Adipocyte (in vitro differentiated cells): ENCODE data around the gene MAGI1.

Experiments
- DNase-seq: peaks from one replicate; pipeline ENCODE4 v3.0.0-alpha.2; 2015; ENCODE audit warnings: low read depth
- H3K27me3 ChIP-seq: replicated peaks from 2 replicates; pipeline ENCODE4 v1.7.0; 2013; ENCODE audit warnings: mild to moderate bottlenecking, low read length, moderate library complexity; ENCODE audit not compliant: control insufficient read depth, insufficient read depth
- H3K36me3 ChIP-seq: 2 replicates; pipeline ENCODE4 v1.7.0; 2013; ENCODE audit warnings: low read length, mild to moderate bottlenecking, moderate library complexity; ENCODE audit not compliant: control insufficient read depth, insufficient read depth, severe bottlenecking
- H3K4me1 ChIP-seq: 2 replicates; pipeline ENCODE4 v1.7.0; 2013; ENCODE audit warnings: mild to moderate bottlenecking, low read length, moderate library complexity; ENCODE audit not compliant: control insufficient read depth, insufficient read depth
- H3K4me3 ChIP-seq: 2 replicates; pipeline ENCODE4 v1.7.0; 2013; ENCODE audit warnings: mild to moderate bottlenecking, low read length, moderate library complexity
- H3K9ac ChIP-seq: 2 replicates; pipeline ENCODE4 v1.7.0; 2013; ENCODE audit warnings: mild to moderate bottlenecking, low read length, moderate library complexity
- H3K9me3 ChIP-seq: 2 replicates; pipeline ENCODE4 v1.7.0; 2013; ENCODE audit warnings: mild to moderate bottlenecking, low read length, moderate library complexity; ENCODE audit not compliant: control insufficient read depth

MAGI1 gene

DNA sequence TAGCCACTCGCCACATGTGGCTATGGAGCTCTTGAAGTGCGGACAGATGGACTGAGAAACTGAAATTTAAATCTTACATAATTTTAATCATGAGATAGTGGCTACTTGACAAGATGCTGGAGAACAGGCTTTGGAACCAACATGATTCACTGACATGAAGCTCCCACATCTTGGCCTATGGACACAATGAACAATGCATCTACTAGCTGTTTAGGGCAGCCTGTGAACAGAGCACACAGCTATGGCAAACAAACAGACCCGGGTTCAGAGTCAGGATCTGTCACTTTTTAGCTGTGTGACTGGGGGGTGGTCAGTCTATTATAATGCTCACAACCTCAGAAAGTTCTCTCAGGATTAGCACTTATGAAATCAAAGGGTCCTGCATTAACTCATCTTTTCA, 616.6 kb downstream of the MAGI1 start:
- H3K9ac ChIP-seq: no peak overlapping the region
- H3K27me3 ChIP-seq: no peaks in the 10 kb centered on the region

DNA sequence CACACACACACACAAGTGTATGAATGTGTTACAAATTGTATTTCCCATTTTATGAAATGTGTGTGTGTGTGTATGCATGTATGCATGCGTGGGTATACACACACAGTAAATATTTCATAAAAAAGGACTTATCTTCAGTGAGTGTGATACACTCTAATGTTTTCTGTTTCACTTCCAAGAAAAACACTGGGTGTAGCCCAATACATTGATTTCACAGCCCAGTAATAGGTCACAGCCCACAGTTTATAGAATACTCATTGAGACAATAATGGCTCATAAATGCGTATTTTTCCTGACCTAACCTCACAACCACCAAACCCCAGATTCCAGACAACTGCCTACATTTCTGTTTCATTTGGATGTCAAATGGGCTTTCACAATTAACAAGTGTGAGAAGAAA, 619.5 kb downstream of the MAGI1 start:
- H3K9ac ChIP-seq: no peak overlapping the region
- H3K27me3 ChIP-seq: no peaks in the 10 kb centered on the region
- no peak for DNase-seq
- H3K4me3 ChIP-seq: no peak overlapping the region
- H3K36me3 ChIP-seq: peaks cover 4% of the 10 kb centered on the region
- H3K9me3 ChIP-seq: no peaks in the 10 kb centered on the region
- no peaks in the 10 kb centered on the region for H3K4me1 ChIP-seq

More for the DNA sequence above, 616.6 kb downstream of the MAGI1 start:
- Histone ChIP-seq H3K4me3 (no peak overlapping the region), H3K9me3 (no peaks in the 10 kb centered on the region), H3K36me3 (peaks cover 3% of the 10 kb centered on the region), H3K4me1 (no peaks in the 10 kb centered on the region)
- no peak for DNase-seq

DNA sequence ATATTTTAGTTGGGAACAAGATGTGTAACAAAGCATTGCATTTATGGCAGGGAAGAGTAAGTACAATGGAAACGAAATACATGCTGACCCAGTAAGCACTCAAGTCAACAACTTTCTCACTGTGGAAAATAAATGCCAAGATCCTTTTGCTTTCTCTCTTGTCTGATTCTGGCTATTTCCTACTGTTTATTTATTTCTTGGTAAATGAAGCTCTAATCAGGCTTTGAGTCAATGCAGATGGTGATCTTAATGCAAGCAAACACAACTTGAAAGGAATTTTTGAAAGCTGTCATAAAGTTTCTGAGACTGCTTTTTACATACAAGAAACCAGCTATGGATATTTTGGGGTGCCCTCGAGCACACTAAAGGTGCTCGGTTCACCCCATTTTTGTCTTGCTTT, 624.8 kb downstream of the MAGI1 start:
- Histone ChIP-seq H3K9me3 (no peaks in the 10 kb centered on the region), H3K9ac (no peak overlapping the region), H3K4me1 (no peaks in the 10 kb centered on the region), H3K27me3 (no peaks in the 10 kb centered on the region), H3K36me3 (peaks cover 11% of the 10 kb centered on the region), H3K4me3 (no peak overlapping the region)
- DNase-seq: no peak

DNA sequence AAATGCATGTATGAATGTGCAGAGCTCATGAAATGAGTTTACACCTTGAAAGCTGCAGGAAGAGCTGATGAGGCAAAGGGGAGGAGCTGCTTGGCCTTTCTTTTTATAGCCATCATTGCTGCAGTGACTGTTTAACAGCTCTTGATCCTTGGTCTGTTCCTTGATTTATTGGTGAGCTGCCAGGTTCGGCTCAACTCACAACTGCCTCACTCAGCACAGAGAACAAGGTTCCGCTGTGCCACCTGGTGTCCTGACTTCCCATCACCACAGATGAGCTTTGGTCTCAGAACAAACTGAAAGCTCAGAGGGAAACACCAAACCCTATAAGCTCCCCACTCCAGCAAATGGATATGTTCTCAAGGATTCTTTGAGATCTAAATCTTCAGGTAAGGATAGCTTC, 626.1 kb downstream of the MAGI1 start:
- no peak overlapping the region for H3K9ac ChIP-seq
- H3K4me3 ChIP-seq: no peak overlapping the region
- H3K4me1 ChIP-seq: no peaks in the 10 kb centered on the region
- no peaks in the 10 kb centered on the region for H3K9me3 ChIP-seq
- H3K27me3 ChIP-seq: no peaks in the 10 kb centered on the region
- peaks cover 11% of the 10 kb centered on the region for H3K36me3 ChIP-seq
- DNase-seq: no peak

DNA sequence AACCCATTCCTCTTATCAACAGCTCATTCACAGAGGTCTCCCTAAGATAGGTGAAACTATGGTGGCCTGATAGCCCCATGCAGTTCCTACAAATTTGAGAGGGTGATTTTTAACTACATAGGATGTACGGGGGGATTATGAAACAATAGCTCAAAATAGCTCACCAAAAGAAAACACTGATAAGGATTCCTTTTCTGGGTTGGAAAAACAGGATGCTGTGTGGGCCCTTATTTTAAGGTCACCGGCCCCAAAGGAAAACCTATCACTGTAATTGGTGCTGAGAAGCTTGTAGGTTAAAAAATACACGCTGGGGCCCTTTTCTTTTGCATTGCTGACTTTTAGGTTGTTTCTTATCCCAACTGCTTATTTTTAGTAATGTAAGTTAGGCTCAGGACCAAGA, 627.4 kb downstream of the MAGI1 start:
- Histone ChIP-seq H3K36me3 (peaks cover 11% of the 10 kb centered on the region), H3K4me1 (peaks cover 6% of the 10 kb centered on the region), H3K4me3 (no peak overlapping the region), H3K9me3 (no peaks in the 10 kb centered on the region), H3K27me3 (no peaks in the 10 kb centered on the region), H3K9ac (no peak overlapping the region)
- no peak for DNase-seq

DNA sequence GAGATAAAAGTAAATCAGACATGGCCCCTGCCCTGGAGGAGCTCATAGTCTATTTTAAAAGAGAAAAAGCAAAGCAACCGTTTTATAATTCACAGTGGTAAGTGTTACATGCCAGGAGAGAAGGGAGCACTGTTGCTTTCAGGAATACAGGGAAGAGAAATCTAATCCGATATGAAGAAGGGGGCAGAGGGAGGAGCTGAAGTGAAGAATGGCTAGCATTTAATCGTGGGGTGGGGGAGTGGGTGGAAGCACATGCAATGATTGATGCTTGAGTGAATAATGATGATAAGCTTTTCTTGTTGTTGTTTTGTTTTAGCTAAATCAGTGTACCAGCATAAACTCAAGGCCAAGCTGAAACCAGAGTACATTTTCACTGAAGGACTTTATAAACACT, 629.5 kb downstream of the MAGI1 start:
- Histone ChIP-seq H3K27me3 (no peaks in the 10 kb centered on the region), H3K36me3 (peaks cover 9% of the 10 kb centered on the region), H3K9ac (no peak overlapping the region), H3K9me3 (no peaks in the 10 kb centered on the region), H3K4me3 (no peak overlapping the region), H3K4me1 (peaks cover 12% of the 10 kb centered on the region)
- no peak for DNase-seq

DNA sequence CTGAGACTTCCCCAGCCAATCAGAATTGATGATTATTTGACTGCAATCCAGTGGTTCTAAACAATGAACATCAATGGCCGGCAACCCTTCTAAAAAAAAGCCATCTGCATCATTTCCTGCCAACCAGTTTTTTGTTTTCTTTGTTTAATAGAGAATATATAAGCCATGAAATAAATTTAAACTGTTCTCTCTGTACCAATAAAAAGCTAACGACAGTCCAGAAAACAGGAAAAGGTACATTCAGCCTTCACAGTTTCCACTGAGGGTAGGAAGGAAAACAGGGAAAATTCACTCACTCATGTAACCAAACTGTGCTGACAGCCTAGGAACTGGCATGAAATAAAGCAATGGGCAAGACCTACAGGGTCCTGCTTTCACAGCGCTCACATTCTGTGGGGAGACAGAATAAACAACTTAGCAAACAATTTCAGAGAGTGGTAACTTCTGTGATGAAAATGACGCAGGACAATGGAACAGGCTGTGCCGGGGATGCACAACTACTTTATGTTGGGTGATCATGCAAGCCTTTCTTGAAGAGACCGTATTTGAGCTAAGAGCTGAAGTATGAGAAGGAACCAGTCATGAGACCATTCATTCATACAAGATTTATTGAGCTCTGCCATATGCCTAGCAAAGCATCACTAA, 630.1 kb downstream of the MAGI1 start:
- H3K9ac ChIP-seq: no peak overlapping the region
- H3K4me1 ChIP-seq: peaks cover 12% of the 10 kb centered on the region
- DNase-seq: no peak
- no peaks in the 10 kb centered on the region for H3K27me3 ChIP-seq
- H3K36me3 ChIP-seq: peaks cover 4% of the 10 kb centered on the region
- H3K4me3 ChIP-seq: no peak overlapping the region
- H3K9me3 ChIP-seq: no peaks in the 10 kb centered on the region

DNA sequence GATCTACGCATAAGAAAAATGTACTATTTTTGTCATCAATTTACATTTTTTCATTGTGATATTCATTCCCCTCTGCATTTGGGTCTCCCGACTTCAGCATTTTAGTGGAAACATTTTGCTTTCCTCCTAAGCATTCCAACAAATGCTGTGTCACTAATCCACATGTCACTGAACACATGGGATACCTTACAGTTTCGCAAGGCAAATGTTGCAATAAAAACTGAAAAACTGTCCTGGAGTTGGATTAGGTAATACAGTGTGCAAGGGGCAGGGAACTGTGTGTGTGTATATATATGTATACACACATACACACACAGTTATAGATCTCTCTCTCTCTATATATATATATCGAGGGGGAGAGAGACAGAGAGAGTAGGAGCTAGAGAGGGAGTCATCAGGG, 632.2 kb downstream of the MAGI1 start:
- no peak overlapping the region for H3K9ac ChIP-seq
- no peaks in the 10 kb centered on the region for H3K9me3 ChIP-seq
- DNase-seq: peak; percentile 81
- no peak overlapping the region for H3K4me3 ChIP-seq
- peaks cover 28% of the 10 kb centered on the region for H3K4me1 ChIP-seq
- no peaks in the 10 kb centered on the region for H3K27me3 ChIP-seq
- H3K36me3 ChIP-seq: no peaks in the 10 kb centered on the region

DNA sequence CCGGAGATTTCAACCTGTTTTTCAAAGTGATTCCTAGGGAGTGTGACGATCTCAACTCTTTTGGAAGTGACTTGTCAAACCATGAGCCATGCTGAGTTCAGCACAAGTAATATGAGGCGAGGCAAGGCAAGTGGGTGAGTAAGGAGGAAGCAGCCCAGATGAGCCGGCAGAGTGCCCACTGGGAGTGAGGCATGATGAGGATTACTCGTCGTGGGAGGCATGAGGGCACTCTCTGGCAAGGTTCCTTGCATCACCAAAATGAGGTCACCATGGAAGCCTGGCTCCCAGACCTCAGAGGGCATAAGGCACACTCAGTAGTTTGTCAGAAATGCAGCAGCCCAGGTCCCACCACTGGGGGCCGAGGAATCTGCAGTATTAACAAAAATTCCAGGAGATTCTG, 636.1 kb downstream of the MAGI1 start:
- H3K9me3 ChIP-seq: no peaks in the 10 kb centered on the region
- no peaks in the 10 kb centered on the region for H3K27me3 ChIP-seq
- H3K9ac ChIP-seq: no peak overlapping the region
- no peaks in the 10 kb centered on the region for H3K36me3 ChIP-seq
- H3K4me3 ChIP-seq: no peak overlapping the region
- peaks cover 30% of the 10 kb centered on the region for H3K4me1 ChIP-seq
- DNase-seq: peak; percentile 86

DNA sequence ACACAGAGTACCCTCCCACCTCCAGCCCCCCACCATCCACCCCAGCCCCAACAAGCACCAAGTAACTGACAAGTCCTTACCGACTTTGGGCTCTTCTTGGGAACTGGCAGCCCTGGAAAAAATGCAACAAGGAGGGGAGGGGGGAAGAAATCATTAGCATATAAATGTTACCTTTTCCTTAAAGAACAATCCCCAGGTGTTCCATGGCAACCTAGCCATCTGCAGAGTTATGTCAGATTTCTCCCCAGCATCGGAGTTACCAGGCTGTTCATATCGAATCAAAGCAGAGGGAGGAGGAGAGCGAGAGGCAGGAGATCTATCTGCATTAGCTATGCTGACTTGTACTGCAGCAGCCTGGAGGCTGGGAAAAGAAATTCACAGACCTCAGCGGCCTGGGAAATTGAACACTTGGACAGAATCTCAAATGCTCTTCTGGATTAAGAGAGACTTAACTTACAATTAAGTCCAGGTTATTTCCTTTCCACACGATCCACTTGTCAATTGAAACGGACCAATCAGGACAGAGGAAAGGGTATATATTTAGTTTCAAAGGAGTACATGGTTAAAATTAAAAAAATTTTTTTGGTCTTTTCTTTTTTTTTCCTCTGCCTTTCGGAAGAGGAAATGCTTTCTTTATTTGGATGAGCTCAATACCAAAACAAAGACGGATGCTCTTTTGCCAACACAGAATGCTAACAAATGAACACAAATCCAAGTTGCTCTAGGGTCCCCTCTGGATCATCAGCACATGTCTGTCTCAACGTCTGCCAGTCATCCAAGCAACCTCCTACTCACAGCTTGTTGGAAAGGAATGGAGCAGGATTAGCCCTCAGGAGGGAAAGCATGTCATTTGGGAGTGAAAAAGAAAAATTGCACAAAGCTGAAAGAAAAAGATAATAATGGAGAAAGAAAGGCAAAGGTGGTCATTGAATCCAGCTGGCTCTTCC, 637.1 kb downstream of the MAGI1 start:
- no peaks in the 10 kb centered on the region for H3K36me3 ChIP-seq
- peaks cover 26% of the 10 kb centered on the region for H3K4me1 ChIP-seq
- H3K4me3 ChIP-seq: no peak overlapping the region
- H3K9me3 ChIP-seq: no peaks in the 10 kb centered on the region
- DNase-seq: no peak
- H3K9ac ChIP-seq: no peak overlapping the region
- H3K27me3 ChIP-seq: no peaks in the 10 kb centered on the region

DNA sequence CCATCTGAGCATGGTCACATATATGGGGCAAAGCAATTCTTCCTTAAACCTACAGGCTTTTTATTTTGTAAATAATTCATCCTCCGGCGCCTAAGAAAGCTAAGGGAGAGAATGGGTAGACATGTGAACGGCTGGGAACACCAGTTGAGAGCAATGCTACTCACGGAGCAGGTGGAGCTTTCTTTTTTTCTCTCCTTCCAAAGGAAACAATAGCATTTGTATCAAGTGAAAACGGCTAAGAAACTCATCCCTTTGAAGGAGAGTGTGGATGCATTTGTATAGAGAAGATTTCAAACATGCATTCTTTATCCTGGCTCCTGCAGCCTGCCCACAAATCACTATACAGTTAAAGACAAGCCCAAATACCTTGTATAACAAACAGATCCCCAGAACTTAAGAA, 637.8 kb downstream of the MAGI1 start:
- Histone ChIP-seq H3K4me3 (no peak overlapping the region), H3K27me3 (no peaks in the 10 kb centered on the region), H3K4me1 (peaks cover 19% of the 10 kb centered on the region), H3K9me3 (no peaks in the 10 kb centered on the region), H3K36me3 (no peaks in the 10 kb centered on the region), H3K9ac (no peak overlapping the region)
- DNase-seq: no peak
